Activated CD8-positive, alpha-beta memory T cell treated with anti-CD3 and anti-CD28 coated beads for 1 hour (primary cell): ENCODE measurements around the gene LZTR1.
"Not testable (repeated sequence)": the region's sequence is repeated elsewhere in the genome, so short reads cannot be mapped to it uniquely, and the experiment has no call there.

Experiments
- DNase-seq, 2 donors: peaks; one replicate each; pipeline ENCODE4 v3.0.0-alpha.2; 2020; ENCODE audit warnings: low read depth in 1 of 2; ENCODE audit errors: extremely low read depth in 1 of 2

LZTR1 gene

GRCh38 chr22:21030621-21031544, 48.8 kb downstream of the LZTR1 start:
- no peak for DNase-seq

DNA sequence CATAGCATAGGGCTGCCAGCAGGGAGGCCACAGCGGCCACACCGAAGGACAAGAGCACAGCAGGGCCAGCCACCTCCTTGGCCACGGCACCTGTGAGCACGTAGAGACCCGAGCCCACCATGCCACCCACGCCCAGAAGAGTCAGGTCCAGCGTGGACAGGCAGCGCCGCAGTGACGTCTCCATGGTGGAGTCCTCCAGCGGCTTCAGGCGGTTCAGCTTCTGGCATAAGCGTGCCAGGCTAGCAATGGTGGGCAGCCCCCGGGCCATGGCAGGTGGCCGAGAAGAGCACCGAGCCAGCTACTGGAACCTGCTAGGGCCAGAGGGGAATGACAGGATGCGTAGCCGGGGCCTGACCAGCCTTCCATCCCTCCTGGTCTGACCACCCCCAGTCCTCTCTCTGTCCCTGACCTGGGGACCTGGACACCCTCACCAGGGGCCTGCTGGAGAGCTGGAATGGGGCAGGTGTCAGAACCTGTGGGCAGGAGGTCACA, 49.5 kb downstream of the LZTR1 start:
- DNase-seq = no peak

GRCh38 chr22:21032037-21032867, 50.2 kb downstream of the LZTR1 start, which contains the start of gene SLC7A4:
TSS of gene SLC7A4 (minus strand) at chr22:21032561. CDS start at chr22:21031812, 749 bp downstream.
- DNase-seq = no peak

DNA sequence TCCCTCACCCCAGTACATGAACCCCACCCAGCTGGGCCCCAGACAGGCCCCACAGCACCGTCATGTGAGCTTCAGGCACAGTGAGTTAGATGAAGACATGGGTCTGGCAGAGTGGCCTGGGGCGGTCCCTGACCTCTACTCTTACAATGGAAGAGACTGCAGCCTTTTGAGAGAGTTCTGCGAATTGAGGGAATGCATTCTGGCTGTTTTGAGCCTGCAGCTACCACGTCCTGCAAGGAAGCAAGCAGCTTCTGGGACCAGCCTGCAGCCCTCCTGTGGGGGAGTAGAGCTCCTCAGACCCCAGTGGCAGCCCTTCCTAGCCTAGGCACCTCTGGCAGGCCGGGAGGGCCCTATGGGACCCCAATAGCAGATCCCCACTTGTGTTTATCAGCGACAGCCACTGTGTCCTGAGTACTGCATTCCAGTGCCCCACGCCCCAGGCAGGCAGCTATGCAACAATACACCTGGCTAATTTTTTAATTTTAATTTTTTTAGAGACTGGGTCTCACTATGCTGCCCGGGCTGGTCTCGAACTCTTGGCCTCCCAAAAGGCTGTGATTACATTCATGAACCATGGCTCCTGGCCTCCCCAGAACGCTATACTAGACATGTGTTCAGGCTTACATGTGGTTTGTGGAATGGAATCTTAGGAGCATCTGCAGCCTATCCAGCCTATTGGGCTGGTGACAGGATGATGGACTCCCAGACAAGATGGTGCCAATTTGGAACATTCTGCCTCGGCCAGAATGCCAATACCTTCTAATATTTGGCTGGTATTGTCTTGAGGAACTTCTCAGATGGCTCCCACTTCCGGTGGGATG, 51.0 kb downstream of the LZTR1 start:
- DNase-seq = no peak

GRCh38 chr22:21033895-21034294, 51.8 kb downstream of the LZTR1 start:
- no peak for DNase-seq

DNA sequence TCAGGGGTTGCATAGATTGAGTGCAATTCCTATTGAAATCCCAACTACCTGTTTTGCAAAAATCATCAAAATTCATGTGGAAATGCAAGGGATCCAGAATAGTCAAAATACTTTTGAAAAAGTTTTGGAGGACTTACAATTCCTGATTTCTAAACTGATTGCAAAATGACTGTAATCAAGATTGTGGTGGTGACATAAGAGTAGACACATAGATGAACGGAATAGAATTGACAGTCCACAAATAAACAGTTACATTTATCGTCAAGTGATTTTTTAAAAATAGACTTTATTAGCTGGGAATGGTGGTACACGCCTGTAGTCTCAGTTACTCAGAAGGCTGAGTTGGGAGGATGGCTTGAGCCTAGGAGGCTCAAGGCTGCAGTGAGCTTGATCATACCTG, 52.9 kb downstream of the LZTR1 start:
- DNase-seq = no peak

DNA sequence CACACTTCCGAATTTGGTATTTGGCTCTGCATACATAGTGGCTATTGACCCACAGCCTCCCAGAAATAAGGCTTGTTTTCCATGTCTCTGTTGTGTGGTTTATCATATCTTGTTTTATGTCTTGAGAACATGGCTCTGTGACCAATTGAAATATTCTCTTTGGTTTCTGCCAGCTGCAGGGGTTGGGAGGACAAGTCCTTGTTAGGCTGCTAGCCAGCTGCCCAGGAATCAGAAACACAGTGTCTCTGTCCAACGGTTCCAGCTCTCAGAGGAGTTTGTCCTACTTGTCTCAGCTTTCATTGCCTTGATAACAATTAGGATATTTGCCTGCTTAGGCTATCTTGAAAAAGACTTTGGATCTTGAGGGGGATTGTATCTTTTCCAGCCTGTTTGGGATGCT, 56.3 kb downstream of the LZTR1 start:
- no peak for DNase-seq

GRCh38 chr22:21039158-21039557, 57.1 kb downstream of the LZTR1 start:
- DNase-seq = not testable (repeated sequence)

DNA sequence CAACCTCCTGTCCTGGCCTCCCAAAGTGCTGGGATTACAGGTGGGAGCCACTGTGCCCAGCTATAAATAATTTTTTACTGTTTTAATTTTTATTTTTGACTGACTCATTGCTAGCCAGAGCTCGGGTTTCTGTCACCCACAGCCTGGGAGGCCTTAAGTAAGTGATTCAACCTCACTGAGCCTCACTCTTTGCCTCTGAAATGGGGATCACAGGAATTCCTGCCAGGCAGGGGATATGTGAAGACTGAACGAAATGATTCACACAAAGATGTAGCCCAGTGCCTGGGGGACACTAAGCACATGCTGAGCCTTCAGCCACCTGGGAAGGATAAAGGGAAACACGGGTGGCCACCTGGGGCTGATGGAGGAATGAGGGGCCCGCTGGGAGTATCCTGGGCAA, 59.8 kb downstream of the LZTR1 start:
- DNase-seq = no peak

- no peak for DNase-seq
Measured at GRCh38 chr22:21042978-21043859, 61.1 kb downstream of the LZTR1 start.

- DNase-seq = no peak
Measured at GRCh38 chr22:21043860-21044535, 61.9 kb downstream of the LZTR1 start.

GRCh38 chr22:21044931-21045584, 63.0 kb downstream of the LZTR1 start:
- DNase-seq = no peak

GRCh38 chr22:21045585-21046294, 63.6 kb downstream of the LZTR1 start, which contains the start of gene LRRC74B:
TSS of gene LRRC74B (plus strand) at chr22:21045946. CDS start at chr22:21045987, 41 bp downstream.
- peak; percentile 17 to 58 for DNase-seq

- DNase-seq = no peak
Measured at GRCh38 chr22:21047035-21047661, 65.1 kb downstream of the LZTR1 start.

DNA sequence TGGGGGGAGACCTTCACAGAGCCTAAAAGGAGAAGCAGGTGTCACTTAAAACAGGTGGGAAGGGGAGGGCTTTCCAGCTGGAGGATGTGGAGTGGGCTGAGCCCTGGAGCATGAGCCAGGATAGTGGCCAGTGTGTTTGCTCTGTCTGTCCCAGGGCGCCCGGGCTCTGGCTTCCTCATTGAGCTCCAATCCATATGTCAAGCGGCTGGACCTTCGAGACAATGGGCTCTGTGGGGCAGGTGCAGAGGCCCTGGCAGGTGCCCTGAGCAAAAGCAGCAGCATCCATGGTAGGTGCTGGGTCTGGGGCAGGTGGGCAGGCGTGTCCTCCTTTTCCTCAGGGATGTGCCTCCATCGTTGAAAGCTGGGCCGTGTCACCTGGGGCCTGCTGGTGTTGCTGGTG, 65.6 kb downstream of the LZTR1 start:
- DNase-seq = no peak

GRCh38 chr22:21048448-21048847, 66.4 kb downstream of the LZTR1 start:
- DNase-seq = not testable (repeated sequence)
